ENCODE measurements around the gene GNAL.

GNAL gene

DNA sequence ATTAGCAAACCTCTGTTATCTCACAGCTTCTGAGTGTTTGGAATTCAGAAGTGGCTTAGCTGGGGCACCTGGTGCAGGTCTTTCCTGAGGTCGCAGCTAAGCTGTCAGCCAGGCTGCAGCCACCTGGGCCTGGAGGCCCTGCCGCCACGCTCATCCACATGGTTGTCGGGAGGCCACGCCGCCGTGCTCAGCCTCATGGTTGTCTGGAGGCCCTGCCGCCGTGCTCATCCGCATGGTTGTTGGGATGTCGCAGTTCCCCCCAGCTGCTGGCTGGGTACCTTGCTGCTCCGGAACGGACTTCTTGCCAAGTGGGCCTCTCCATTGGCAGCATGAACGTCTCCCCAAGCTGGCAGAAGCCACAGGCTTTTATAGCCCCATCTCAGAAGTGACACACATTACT lies 243.3 kb downstream of the GNAL start:
- TF ChIP-seq, protein P1, sequence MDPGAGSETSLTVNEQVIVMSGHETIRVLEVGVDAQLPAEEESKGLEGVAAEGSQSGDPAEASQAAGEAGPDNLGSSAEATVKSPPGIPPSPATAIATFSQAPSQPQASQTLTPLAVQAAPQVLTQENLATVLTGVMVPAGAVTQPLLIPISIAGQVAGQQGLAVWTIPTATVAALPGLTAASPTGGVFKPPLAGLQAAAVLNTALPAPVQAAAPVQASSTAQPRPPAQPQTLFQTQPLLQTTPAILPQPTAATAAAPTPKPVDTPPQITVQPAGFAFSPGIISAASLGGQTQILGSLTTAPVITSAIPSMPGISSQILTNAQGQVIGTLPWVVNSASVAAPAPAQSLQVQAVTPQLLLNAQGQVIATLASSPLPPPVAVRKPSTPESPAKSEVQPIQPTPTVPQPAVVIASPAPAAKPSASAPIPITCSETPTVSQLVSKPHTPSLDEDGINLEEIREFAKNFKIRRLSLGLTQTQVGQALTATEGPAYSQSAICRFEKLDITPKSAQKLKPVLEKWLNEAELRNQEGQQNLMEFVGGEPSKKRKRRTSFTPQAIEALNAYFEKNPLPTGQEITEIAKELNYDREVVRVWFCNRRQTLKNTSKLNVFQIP (CRISPR knock-in tag; IDR thresholded peaks at IDR 0.05; ENCODE audit: borderline replicate concordance, low read depth), result no peak
- TF ChIP-seq ZNF70 (CRISPR knock-in tag; IDR thresholded peaks at IDR 0.05) (no peak), ZC3H10 (CRISPR knock-in tag; IDR thresholded peaks at IDR 0.05) (no peak), GLIS3 (CRISPR knock-in tag; IDR thresholded peaks at IDR 0.05) (no peak), ZFP3 (CRISPR knock-in tag; IDR thresholded peaks at IDR 0.05) (no peak), BACH2 (CRISPR knock-in tag; IDR thresholded peaks at IDR 0.05; ENCODE audit: borderline replicate concordance) (no peak), SNAI2 (CRISPR knock-in tag; IDR thresholded peaks at IDR 0.05) (no peak), RARB (CRISPR knock-in tag; IDR thresholded peaks at IDR 0.05) (no peak), ARNTL (CRISPR knock-in tag; IDR thresholded peaks at IDR 0.05; ENCODE audit: borderline replicate concordance, low read depth) (no peak), ZFP30 (CRISPR knock-in tag; IDR thresholded peaks at IDR 0.05) (no peak), ZNF8 (CRISPR knock-in tag; IDR thresholded peaks at IDR 0.05) (no peak), ISL1 (CRISPR knock-in tag; IDR thresholded peaks at IDR 0.05) (no peak), PPARA (CRISPR knock-in tag; IDR thresholded peaks at IDR 0.05; ENCODE audit: borderline replicate concordance) (no peak), ZNF565 (CRISPR knock-in tag; conservative IDR thresholded peaks at IDR 0.05; ENCODE audit: low read depth) (no peak)
- TF ChIP-seq, protein P2, sequence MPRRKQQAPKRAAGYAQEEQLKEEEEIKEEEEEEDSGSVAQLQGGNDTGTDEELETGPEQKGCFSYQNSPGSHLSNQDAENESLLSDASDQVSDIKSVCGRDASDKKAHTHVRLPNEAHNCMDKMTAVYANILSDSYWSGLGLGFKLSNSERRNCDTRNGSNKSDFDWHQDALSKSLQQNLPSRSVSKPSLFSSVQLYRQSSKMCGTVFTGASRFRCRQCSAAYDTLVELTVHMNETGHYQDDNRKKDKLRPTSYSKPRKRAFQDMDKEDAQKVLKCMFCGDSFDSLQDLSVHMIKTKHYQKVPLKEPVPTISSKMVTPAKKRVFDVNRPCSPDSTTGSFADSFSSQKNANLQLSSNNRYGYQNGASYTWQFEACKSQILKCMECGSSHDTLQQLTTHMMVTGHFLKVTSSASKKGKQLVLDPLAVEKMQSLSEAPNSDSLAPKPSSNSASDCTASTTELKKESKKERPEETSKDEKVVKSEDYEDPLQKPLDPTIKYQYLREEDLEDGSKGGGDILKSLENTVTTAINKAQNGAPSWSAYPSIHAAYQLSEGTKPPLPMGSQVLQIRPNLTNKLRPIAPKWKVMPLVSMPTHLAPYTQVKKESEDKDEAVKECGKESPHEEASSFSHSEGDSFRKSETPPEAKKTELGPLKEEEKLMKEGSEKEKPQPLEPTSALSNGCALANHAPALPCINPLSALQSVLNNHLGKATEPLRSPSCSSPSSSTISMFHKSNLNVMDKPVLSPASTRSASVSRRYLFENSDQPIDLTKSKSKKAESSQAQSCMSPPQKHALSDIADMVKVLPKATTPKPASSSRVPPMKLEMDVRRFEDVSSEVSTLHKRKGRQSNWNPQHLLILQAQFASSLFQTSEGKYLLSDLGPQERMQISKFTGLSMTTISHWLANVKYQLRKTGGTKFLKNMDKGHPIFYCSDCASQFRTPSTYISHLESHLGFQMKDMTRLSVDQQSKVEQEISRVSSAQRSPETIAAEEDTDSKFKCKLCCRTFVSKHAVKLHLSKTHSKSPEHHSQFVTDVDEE (CRISPR knock-in tag; IDR thresholded peaks at IDR 0.05), result no peak
- TF ChIP-seq, protein P3, sequence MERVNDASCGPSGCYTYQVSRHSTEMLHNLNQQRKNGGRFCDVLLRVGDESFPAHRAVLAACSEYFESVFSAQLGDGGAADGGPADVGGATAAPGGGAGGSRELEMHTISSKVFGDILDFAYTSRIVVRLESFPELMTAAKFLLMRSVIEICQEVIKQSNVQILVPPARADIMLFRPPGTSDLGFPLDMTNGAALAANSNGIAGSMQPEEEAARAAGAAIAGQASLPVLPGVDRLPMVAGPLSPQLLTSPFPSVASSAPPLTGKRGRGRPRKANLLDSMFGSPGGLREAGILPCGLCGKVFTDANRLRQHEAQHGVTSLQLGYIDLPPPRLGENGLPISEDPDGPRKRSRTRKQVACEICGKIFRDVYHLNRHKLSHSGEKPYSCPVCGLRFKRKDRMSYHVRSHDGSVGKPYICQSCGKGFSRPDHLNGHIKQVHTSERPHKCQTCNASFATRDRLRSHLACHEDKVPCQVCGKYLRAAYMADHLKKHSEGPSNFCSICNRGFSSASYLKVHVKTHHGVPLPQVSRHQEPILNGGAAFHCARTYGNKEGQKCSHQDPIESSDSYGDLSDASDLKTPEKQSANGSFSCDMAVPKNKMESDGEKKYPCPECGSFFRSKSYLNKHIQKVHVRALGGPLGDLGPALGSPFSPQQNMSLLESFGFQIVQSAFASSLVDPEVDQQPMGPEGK (CRISPR knock-in tag; IDR thresholded peaks at IDR 0.05; ENCODE audit: borderline replicate concordance), result no peak
- no peak for ATAC-seq
